Activated CD8-positive, alpha-beta T cell treated with anti-CD3 and anti-CD28 coated beads, Interleukin-2, amount 10 ng/mL, durations not matched to agents 7 days and 5 days (primary cell): ENCODE results near the gene COL18A1. TPM values are rescaled to one million over a fixed set of nuclear protein-coding genes. Genes with fewer than 3 reads are reported as not detected.

ENCODE experiments used
- ATAC-seq: fragments of 150-1000 bp; cut with Tn5 transposase; one replicate; pipeline ENCODE4 v1.10.0; 2021; ENCODE audit warnings: moderate library complexity
- CTCF ChIA-PET: fragments of 350-600 bp; sonication (Branson Sonifier 250); formaldehyde crosslinking; loops from one replicate; lab custom pipeline; 2021; ENCODE audit warnings: antibody characterized with exemption; lab: Charles Lee
- POLR2A ChIA-PET: fragments of 350-600 bp; sonication (Branson Sonifier 250); formaldehyde crosslinking; loops from one replicate; lab custom pipeline; 2021; ENCODE audit warnings: antibody characterized with exemption; lab: Charles Lee
- DNase-seq: peaks from one replicate; pipeline ENCODE4 v3.0.0-alpha.2; 2020
- H3K27ac Mint-ChIP-seq: one replicate; pipeline ENCODE4 v1.8.0; 2021; ENCODE audit warnings: mild to moderate bottlenecking, mixed read lengths
- H3K27me3 Mint-ChIP-seq: one replicate; pipeline ENCODE4 v1.8.0; 2021; ENCODE audit warnings: low read depth, mixed read lengths
- H3K36me3 Mint-ChIP-seq: one replicate; pipeline ENCODE4 v1.8.0; 2021; ENCODE audit warnings: low read depth, mixed read lengths
- H3K4me1 Mint-ChIP-seq: one replicate; pipeline ENCODE4 v1.8.0; 2021; ENCODE audit warnings: low read depth, mixed read lengths
- H3K4me3 Mint-ChIP-seq: one replicate; pipeline ENCODE4 v1.8.0; 2021; ENCODE audit warnings: mild to moderate bottlenecking, mixed read lengths
- H3K9me3 Mint-ChIP-seq: one replicate; pipeline ENCODE4 v1.8.0; 2022; ENCODE audit warnings: mixed read lengths; ENCODE audit not compliant: insufficient read depth
- total RNA-seq, 2 experiments: library from RNA; stranded (reverse); gene quantifications; one replicate each; pipeline ENCODE4 v1.2.3, GENCODE V29; 2021

COL18A1 gene
- total RNA-seq = 10 to 100 TPM; 24.1 to 28.7 TPM

DNA sequence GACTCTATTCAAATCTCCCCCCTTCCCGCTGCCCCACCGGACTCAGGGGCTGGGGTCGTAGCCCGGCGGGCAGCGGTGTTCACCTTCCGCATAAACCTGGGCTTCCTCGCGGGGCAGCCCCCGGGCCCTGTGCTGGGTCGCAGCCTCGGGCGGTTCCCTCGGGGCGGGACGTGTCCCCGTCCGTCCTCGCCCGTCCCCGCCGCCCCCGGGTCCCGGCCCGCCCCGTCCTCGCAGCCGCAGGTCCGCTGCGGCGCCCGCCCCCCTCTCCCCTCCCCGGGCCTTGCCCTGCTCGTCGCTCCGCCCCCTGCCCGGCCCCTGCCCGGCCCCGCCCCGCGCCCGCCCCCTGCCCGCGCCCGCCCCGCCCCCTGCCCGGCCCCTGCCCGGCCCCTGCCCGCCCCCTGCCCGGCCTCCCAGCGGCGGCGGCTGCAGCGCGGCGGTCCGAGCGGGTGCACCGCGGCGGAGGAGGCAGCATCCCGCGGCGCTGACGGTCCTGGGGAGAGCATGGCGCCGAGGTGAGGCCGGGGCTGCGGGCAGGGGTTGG, at the start of gene COL18A1:
TSS of gene COL18A1 (plus strand) at position 436 of the 541 bp plus-strand sequence. CDS start at position 502, 66 bp downstream.
- Mint-ChIP-seq H3K9me3 (peaks cover 7% of the 10 kb centered on the region), H3K36me3 (peaks cover 3% of the 10 kb centered on the region), H3K4me1 (peaks cover 6% of the 10 kb centered on the region), H3K27me3 (peaks cover 57% of the 10 kb centered on the region), H3K27ac (peak within 1 kb of the TSS; percentile 56), H3K4me3 (peak within 1 kb of the TSS; percentile 55)
- CTCF ChIA-PET = no interaction called here
- POLR2A ChIA-PET = no interaction called here
- ATAC-seq (peak; percentile 68), DNase-seq (peak; percentile 24)

GRCh38 chr21:45355573-45355972, 49.4 kb upstream of the COL18A1 start:
- ChIA-PET POLR2A (no interaction called here), CTCF (no interaction called here)
- Mint-ChIP-seq H3K27ac (no peak overlapping the region), H3K27me3 (peaks cover 27% of the 10 kb centered on the region), H3K36me3 (no peaks in the 10 kb centered on the region), H3K4me1 (no peaks in the 10 kb centered on the region), H3K4me3 (no peak overlapping the region), H3K9me3 (no peaks in the 10 kb centered on the region)
- no peak for ATAC-seq
- no peak for DNase-seq

DNA sequence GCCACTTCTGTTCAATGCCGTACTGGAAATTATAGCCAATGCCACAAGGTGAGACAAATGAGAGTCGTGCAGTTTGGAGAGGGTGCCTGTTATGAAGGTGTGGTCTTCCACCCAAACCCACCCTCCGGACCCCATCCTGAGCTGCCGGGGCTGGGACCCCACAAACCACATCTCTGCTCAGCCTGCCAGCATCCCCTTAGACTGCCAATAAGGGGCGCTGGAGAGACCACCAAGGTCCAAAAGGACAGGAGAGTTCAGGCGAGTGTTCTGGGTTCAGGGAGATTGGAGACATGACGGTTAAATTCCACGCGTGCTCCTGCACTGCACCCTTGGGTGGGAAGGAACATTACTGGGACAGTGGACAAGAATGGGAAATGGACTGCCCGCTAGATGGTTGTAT, 48.7 kb upstream of the COL18A1 start:
- Mint-ChIP-seq H3K36me3 (no peaks in the 10 kb centered on the region), H3K27me3 (peaks cover 27% of the 10 kb centered on the region), H3K4me1 (no peaks in the 10 kb centered on the region), H3K9me3 (no peaks in the 10 kb centered on the region), H3K4me3 (no peak overlapping the region), H3K27ac (no peak overlapping the region)
- ATAC-seq (no peak), DNase-seq (no peak)
- POLR2A ChIA-PET = no interaction called here
- CTCF ChIA-PET = no interaction called here

DNA sequence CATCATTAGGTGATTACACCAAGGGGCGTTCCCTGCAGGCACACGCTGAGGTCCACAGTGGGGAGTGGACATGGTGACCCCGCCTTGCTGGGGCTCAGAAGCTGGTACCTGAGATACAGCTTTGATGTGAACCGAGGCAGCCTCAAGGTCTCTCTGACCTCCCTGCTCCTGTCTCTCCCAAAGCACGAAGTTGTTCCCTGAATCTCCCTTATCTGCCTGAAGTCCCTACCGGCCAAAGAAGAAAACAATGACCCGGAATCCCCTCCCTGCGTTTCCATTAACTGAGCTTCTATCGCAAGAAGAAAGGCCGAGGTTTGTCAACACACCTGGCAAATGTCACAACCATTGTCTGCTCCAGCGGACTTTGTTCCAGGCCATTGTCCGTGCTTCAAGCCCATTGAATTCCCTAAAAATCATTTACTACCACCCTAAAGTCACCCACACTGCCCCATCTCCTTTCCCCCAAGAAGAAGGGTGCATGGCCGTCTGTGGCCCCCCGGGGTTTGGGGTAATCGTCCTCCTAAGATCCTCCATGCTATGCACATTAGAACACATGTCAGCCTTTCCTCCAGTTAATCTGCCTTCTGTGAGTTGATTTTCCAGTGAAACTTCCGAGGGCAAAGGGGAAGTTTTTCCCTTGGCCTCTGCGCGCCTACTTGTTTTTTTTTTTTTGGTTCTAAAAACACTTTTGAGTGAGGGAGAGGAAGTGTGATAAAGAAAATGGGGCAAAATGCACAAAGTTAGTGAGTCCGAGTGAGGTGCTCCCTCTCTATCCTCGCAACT, 48.1 kb upstream of the COL18A1 start:
- ATAC-seq (no peak), DNase-seq (no peak)
- no peaks in the 10 kb centered on the region for H3K4me1 Mint-ChIP-seq
- ChIA-PET POLR2A (no interaction called here), CTCF (no interaction called here)
- H3K4me3 Mint-ChIP-seq = no peak overlapping the region
- no peaks in the 10 kb centered on the region for H3K36me3 Mint-ChIP-seq
- H3K9me3 Mint-ChIP-seq = no peaks in the 10 kb centered on the region
- H3K27me3 Mint-ChIP-seq = peaks cover 27% of the 10 kb centered on the region
- H3K27ac Mint-ChIP-seq = no peak overlapping the region

GRCh38 chr21:45357436-45358260, 47.3 kb upstream of the COL18A1 start:
- POLR2A ChIA-PET = no interaction called here
- no peaks in the 10 kb centered on the region for H3K36me3 Mint-ChIP-seq
- ATAC-seq (no peak), DNase-seq (no peak)
- H3K27ac Mint-ChIP-seq = no peak overlapping the region
- peaks cover 27% of the 10 kb centered on the region for H3K27me3 Mint-ChIP-seq
- H3K4me3 Mint-ChIP-seq = no peak overlapping the region
- CTCF ChIA-PET = no interaction called here
- no peaks in the 10 kb centered on the region for H3K9me3 Mint-ChIP-seq
- no peaks in the 10 kb centered on the region for H3K4me1 Mint-ChIP-seq

DNA sequence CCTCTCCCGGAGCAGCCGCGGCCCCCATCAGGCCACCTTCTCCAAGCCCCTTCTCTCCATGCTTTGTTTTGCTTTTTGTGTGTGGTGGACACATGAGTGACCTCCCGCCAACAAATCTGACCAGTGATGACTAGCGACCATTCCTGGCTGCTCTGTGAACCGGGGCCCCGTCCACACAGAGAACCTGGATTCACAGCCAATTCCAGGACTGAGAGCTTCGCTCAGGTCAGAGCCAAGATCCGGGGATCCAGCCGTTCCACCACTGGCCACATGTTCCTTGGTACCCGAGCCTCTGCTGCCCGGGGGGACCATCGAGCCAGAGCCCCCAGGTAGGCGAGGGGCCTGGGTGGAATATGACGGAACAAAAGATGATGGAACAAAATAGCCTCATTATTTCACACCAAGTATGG, 46.7 kb upstream of the COL18A1 start:
- no peak overlapping the region for H3K4me3 Mint-ChIP-seq
- no peaks in the 10 kb centered on the region for H3K9me3 Mint-ChIP-seq
- H3K4me1 Mint-ChIP-seq = no peaks in the 10 kb centered on the region
- DNase-seq (no peak), ATAC-seq (no peak)
- H3K27me3 Mint-ChIP-seq = peaks cover 25% of the 10 kb centered on the region
- H3K36me3 Mint-ChIP-seq = no peaks in the 10 kb centered on the region
- CTCF ChIA-PET = no interaction called here
- POLR2A ChIA-PET = no interaction called here
- no peak overlapping the region for H3K27ac Mint-ChIP-seq

DNA sequence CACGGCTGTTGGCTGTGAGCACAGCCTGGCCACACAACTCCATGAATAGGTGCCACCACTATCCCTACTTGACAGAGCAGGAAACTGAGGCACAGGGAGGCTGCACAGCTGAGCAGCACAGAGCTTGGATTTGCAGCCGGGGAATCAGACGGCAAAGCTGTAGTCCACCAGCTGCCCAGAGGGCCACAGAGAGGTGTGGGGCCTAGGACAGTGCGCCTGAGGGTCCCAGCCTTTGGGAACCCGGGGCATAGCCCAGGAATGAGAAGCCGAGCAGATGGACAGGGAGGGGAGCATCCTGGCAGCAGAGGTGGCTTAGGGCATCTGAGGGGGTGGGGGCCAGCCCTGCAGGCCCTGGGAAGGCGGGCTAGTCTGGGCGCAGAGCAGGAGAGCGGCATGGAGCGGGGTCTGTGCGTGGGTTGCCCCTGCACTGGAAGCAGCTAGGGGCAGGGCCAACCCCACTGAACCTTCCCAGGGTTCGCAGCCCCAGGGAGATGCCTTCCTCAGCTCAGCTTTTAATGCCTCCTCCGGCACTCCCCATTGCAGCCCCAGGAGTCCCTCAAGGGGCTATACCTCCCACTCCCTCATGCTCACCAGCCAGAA, 46.2 kb upstream of the COL18A1 start:
- no peak overlapping the region for H3K27ac Mint-ChIP-seq
- peaks cover under 1% of the 10 kb centered on the region for H3K4me1 Mint-ChIP-seq
- POLR2A ChIA-PET = no interaction called here
- CTCF ChIA-PET = no interaction called here
- no peaks in the 10 kb centered on the region for H3K36me3 Mint-ChIP-seq
- ATAC-seq (no peak), DNase-seq (no peak)
- no peak overlapping the region for H3K4me3 Mint-ChIP-seq
- H3K27me3 Mint-ChIP-seq = peaks cover 23% of the 10 kb centered on the region
- no peaks in the 10 kb centered on the region for H3K9me3 Mint-ChIP-seq

GRCh38 chr21:45359451-45360217, 45.3 kb upstream of the COL18A1 start:
- Mint-ChIP-seq H3K4me1 (peaks cover 6% of the 10 kb centered on the region), H3K36me3 (no peaks in the 10 kb centered on the region), H3K4me3 (no peak overlapping the region), H3K27me3 (peaks cover 22% of the 10 kb centered on the region), H3K27ac (no peak overlapping the region), H3K9me3 (no peaks in the 10 kb centered on the region)
- DNase-seq (no peak), ATAC-seq (no peak)
- POLR2A ChIA-PET = no interaction called here
- CTCF ChIA-PET = no interaction called here

DNA sequence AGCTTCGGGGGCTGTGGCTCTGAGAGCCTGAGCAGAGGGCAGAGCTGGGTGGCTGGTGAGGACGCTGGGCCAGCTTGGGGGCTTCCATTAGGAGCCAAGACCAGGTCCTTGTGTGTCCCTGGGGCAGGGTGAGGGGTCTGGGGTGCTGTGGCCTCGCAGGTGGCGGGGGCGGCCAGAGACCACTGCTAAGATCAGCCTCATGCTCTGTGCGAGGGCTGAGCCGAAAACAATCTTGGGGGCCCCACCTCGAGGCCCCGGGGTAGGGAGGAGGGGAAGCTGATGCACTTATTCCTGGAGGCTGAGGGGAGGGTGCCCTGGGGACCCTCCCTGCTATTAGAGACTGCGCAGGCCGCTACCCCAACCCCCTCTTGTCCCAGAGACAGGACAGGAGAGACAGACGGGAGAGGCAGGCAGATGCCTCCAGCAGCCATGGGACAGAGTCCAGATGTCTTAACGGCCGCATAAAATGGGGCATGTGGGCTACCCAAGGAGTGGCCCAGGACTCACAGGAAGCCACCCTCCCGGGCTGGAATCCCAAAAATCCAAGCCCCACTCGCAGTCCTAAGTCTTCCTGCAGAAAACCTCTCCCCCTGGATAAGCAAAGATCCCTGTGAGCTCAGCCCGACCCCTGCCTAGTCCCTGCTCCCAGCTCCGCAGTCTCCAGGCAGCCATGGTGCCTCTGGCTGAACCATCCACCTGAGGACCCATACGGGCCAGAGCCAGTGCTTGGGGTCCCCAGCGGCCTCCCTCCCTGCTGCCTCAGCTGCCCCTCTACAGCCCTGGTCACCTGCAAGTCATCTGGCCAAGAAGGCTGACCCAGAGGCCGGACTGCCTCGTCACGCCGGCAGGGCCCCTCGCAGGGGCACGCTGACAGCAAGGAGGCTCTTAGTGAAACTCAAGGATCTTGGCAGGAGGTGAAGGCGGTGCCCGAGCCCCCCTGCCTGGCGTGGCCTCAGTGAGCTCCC, 43.6 kb upstream of the COL18A1 start:
- Mint-ChIP-seq H3K4me1 (peaks cover 6% of the 10 kb centered on the region), H3K27me3 (peaks cover 9% of the 10 kb centered on the region), H3K36me3 (no peaks in the 10 kb centered on the region), H3K9me3 (no peaks in the 10 kb centered on the region), H3K4me3 (no peak overlapping the region), H3K27ac (no peak overlapping the region)
- ChIA-PET POLR2A (no interaction called here), CTCF (no interaction called here)
- ATAC-seq (no peak), DNase-seq (no peak)

GRCh38 chr21:45362077-45362747, 42.8 kb upstream of the COL18A1 start:
- Mint-ChIP-seq H3K27me3 (peaks cover under 1% of the 10 kb centered on the region), H3K36me3 (no peaks in the 10 kb centered on the region), H3K27ac (no peak overlapping the region), H3K4me3 (no peak overlapping the region), H3K4me1 (peaks cover 6% of the 10 kb centered on the region), H3K9me3 (no peaks in the 10 kb centered on the region)
- DNase-seq (no peak), ATAC-seq (no peak)
- ChIA-PET POLR2A (no interaction called here), CTCF (no interaction called here)
